WERI-Rb-1 (cell line): ENCODE results near the gene CRK.

Source experiments
- DNase-seq: peaks from one replicate; pipeline ENCODE4 v3.0.0-alpha.2; 2020
- H3K27ac ChIP-seq: fragments of 250-450 bp; sonication (Bioruptor Pico); 2 replicates; pipeline ENCODE4 v1.5.1; 2020; ENCODE audit warnings: mild to moderate bottlenecking, moderate library complexity
- H3K27me3 ChIP-seq: fragments of 250-450 bp; sonication (Bioruptor Pico); 2 replicates; pipeline ENCODE4 v1.5.1; 2021; ENCODE audit warnings: mild to moderate bottlenecking, low read depth, moderate library complexity; ENCODE audit not compliant: insufficient read depth, severe bottlenecking
- H3K36me3 ChIP-seq: fragments of 250-450 bp; sonication (Bioruptor Pico); 2 replicates; pipeline ENCODE4 v1.5.1; 2020; ENCODE audit warnings: mild to moderate bottlenecking, moderate library complexity
- H3K4me3 ChIP-seq: 2 replicates; pipeline ENCODE4 v1.5.1; 2011; ENCODE audit warnings: low read depth, mild to moderate bottlenecking, control low read depth, low read length
- H3K9me3 ChIP-seq: fragments of 250-450 bp; sonication (Bioruptor Pico); 2 replicates; pipeline ENCODE4 v1.5.1; 2021; ENCODE audit warnings: mild to moderate bottlenecking, moderate library complexity; ENCODE audit not compliant: severe bottlenecking
- TF ChIP-seq, protein P1 (sequence below): IDR thresholded peaks from 2 replicates; pipeline ENCODE4 v1.5.1; 2011; ENCODE audit warnings: low read depth, mild to moderate bottlenecking, control low read depth, inconsistent platforms, low read length

The CRK gene

DNA sequence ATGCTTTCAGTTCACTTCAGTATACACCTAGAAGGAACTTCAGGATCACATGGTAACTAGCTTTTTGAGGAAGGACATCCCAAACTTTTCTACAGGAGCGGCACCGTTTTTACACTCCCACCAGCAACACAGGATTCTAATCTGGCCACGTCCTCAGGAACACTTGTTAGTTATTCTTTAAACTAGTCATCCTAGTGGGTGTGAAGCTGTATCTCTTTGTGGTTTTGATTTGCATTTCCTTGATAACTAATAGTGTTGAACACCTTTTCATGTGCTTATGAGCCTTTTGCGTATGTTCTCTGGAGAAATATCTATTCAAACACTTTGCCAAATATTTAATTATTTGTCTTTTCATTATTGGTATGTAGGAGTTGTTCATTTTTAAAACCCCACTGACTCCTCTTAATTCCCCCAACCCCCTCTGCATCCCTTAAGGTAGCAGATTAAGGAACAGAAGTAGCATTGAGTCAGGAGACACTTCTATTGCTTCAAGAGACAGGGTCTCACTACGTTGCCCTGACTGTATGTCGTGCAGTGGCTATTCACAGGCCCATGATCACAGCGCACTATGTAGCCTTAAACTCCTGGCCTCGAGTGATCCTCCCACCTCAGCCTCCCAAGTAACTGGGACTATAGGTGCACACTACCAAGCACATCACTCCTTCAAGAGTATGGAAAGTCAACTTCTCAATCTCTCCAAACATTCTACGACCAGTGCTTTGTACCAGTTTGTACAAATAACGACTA lies 81.4 kb downstream of the CRK start:
- Histone ChIP-seq H3K36me3 (peaks cover 82% of the 10 kb centered on the region), H3K27me3 (no peaks in the 10 kb centered on the region)
- TF ChIP-seq, protein P1, sequence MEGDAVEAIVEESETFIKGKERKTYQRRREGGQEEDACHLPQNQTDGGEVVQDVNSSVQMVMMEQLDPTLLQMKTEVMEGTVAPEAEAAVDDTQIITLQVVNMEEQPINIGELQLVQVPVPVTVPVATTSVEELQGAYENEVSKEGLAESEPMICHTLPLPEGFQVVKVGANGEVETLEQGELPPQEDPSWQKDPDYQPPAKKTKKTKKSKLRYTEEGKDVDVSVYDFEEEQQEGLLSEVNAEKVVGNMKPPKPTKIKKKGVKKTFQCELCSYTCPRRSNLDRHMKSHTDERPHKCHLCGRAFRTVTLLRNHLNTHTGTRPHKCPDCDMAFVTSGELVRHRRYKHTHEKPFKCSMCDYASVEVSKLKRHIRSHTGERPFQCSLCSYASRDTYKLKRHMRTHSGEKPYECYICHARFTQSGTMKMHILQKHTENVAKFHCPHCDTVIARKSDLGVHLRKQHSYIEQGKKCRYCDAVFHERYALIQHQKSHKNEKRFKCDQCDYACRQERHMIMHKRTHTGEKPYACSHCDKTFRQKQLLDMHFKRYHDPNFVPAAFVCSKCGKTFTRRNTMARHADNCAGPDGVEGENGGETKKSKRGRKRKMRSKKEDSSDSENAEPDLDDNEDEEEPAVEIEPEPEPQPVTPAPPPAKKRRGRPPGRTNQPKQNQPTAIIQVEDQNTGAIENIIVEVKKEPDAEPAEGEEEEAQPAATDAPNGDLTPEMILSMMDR, result no peak

DNA sequence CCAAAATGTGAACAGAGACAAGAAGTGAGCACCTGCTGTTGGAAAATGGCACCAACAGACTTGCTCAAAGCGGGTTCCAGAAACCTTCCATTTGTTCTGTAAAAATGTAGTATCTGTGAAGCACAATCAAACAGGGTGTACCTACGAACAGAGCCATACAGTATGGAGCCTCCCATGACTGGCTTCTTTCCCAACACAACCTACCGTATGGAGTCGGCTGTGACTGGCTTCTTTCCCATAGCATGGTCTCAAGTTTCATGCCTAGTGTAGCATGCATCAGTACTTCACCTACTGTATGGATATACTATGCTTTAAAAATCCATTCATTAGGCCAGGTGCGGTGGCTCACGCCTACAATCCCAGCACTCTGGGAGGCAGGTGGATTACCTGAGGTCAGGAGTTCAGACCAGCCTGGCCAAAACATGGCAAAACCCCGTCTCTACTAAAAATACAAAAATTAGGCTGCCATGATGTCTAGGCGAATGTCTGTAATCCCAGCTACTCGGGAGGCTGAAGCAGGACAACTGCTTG lies 82.3 kb downstream of the CRK start:
- Histone ChIP-seq H3K4me3 (no peak overlapping the region), H3K27me3 (no peaks in the 10 kb centered on the region), H3K36me3 (peaks cover 79% of the 10 kb centered on the region), H3K27ac (no peak overlapping the region), H3K9me3 (no peaks in the 10 kb centered on the region)
- TF ChIP-seq, protein P1, result no peak
- no peak for DNase-seq

More for the DNA sequence above, 81.4 kb downstream of the CRK start:
- H3K9me3 ChIP-seq, result no peaks in the 10 kb centered on the region
- no peak overlapping the region for H3K4me3 ChIP-seq
- H3K27ac ChIP-seq, result no peak overlapping the region
- DNase-seq, result no peak

DNA sequence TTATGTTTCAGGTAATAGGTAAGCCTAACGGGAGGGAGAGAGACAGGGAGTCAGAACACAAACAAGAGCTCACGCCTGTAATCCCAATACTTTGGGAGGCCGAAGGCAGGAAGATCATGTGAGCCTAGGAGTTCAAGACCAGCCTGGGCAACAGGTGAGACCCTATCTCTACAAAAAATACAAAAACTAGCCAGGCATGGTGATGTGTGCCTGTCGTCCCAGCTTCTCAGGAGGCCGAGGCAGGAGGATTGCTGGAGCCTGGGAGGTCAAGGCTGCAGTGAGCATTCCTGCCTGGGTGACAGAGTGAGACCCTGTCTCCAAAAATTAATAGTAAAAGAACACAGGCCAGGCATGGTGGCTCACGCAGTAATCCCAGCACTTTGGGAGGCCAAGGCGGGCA lies 83.4 kb downstream of the CRK start:
- no peaks in the 10 kb centered on the region for H3K27me3 ChIP-seq
- H3K9me3 ChIP-seq, result no peaks in the 10 kb centered on the region
- no peak overlapping the region for H3K27ac ChIP-seq
- peaks cover 76% of the 10 kb centered on the region for H3K36me3 ChIP-seq
- TF ChIP-seq, protein P1, result no peak
- no peak for DNase-seq
- H3K4me3 ChIP-seq, result no peak overlapping the region

DNA sequence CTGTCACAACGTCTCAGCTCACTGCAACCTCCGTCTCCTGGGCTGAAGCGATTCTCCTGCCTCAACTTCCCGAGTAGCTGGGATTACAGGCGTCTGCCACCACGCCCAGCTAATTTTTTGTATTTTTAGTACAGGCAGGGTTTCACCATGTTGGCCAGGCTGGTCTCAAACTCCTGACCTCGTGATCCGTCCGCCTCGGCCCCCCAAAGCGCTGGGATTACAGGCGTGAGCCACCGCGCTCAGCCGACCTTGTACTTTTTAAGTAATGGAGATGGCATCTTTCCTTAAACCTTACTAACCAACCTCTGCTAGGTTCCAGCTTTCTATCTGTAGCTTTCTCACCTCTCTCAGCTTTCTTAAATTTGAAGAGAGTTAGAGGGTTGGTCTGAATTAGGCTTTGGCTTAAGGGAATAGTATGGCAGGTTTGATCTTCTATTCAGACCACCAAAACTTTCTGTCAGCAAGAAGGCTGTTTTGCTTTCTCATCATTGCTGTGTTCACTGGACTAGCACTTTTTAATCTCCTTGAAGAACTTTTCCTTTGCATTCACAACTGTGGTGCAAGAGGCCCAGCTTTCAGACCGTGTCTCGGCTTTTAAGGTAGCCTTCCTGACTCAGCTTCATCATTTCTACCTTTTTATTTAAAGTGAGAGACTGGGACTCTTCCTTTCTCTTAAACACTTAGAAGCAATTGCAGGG lies 84.0 kb downstream of the CRK start:
- TF ChIP-seq, protein P1, result no peak
- H3K4me3 ChIP-seq, result no peak overlapping the region
- DNase-seq, result no peak
- H3K36me3 ChIP-seq, result peaks cover 72% of the 10 kb centered on the region
- H3K9me3 ChIP-seq, result no peaks in the 10 kb centered on the region
- H3K27ac ChIP-seq, result no peak overlapping the region
- no peaks in the 10 kb centered on the region for H3K27me3 ChIP-seq
